ENCODE measurements around the gene KIF6. TPM values are rescaled to one million over a fixed set of nuclear protein-coding genes. Genes with fewer than 3 reads are reported as not detected.

Gene KIF6
- total RNA-seq, 5 donors from 2014 or later (not counting 1 experiment from before 2014, with no cell fraction given), result 0.53 TPM; not detected in 4

GRCh38 chr6:39312912-39313525 lies 412.2 kb downstream of the KIF6 start:
- peak overlapping the region in 1 of 2 donors; percentile 2 for H3K4me3 ChIP-seq (ENCODE audit: control insufficient read depth in 1 of 2, extremely low read depth in 1 of 2, low read length in 1 of 2)
- peak overlapping the region in 1 of 3 donors; percentile 34 for H3K4me3 Mint-ChIP-seq

GRCh38 chr6:39310542-39310941 lies 414.7 kb downstream of the KIF6 start:
- Mint-ChIP-seq H3K4me1 (peaks cover 0 to 4% (median 3%) of the 10 kb centered on the region in 3 donors), H3K27me3 (peaks cover 22 to 48% of the 10 kb centered on the region in 2 donors), H3K36me3 (no peaks in the 10 kb centered on the region), H3K9me3 (no peaks in the 10 kb centered on the region), H3K27ac (no peak overlapping the region), H3K4me3 (no peak overlapping the region)
- DNase-seq, result no peak
- H3K36me3 ChIP-seq (ENCODE audit: control insufficient read depth in 2 of 2, extremely low read depth in 1 of 2, insufficient read depth in 1 of 2, low read length in 1 of 2), result no peaks in the 10 kb centered on the region
- H3K27ac ChIP-seq (ENCODE audit: low read length), result no peak overlapping the region
- peaks cover 0 to 47% of the 10 kb centered on the region in 2 experiments for H3K27me3 ChIP-seq (replicated peaks in 1 of 2; ENCODE audit: control insufficient read depth in 2 of 2, extremely low read depth in 1 of 2, insufficient read depth in 2 of 2, low read length in 1 of 2)
- no peak for ATAC-seq (replicated peaks in 1 of 4)
- H3K4me3 ChIP-seq (ENCODE audit: control insufficient read depth in 1 of 2, extremely low read depth in 1 of 2, low read length in 1 of 2), result no peak overlapping the region
- WGBS (ENCODE audit: insufficient coverage), result 38% methylated on average over 1 of the region's 4 CpGs
- peaks cover 0 to 17% of the 10 kb centered on the region in 2 experiments for H3K4me1 ChIP-seq (ENCODE audit: control insufficient read depth in 1 of 2, extremely low read depth in 1 of 2, insufficient read depth in 2 of 2, low read length in 2 of 2)
- H3K9me3 ChIP-seq, result no peaks in the 10 kb centered on the region
- CTCF ChIA-PET, result interaction anchor here (0.5 to 1.5 kb wide), 7 partner anchors 25 to 438 kb away, joined by 3 to 6 read pairs (median 3); no protein-coding TSS in a partner anchor
- POLR2A ChIA-PET, result no interaction called here

More at GRCh38 chr6:39312912-39313525, 412.2 kb downstream of the KIF6 start:
- ChIA-PET CTCF (no interaction called here), POLR2A (no interaction called here)
- Mint-ChIP-seq H3K4me1 (peaks cover 0 to 4% (median 3%) of the 10 kb centered on the region in 3 donors), H3K27ac (no peak overlapping the region), H3K27me3 (peaks cover 36 to 65% of the 10 kb centered on the region in 2 donors), H3K36me3 (no peaks in the 10 kb centered on the region), H3K9me3 (no peaks in the 10 kb centered on the region)
- ATAC-seq (replicated peaks in 1 of 4) (no peak), DNase-seq (no peak)
- H3K9me3 ChIP-seq, result no peaks in the 10 kb centered on the region
- peaks cover 0 to 17% of the 10 kb centered on the region in 2 experiments for H3K4me1 ChIP-seq (ENCODE audit: control insufficient read depth in 1 of 2, extremely low read depth in 1 of 2, insufficient read depth in 2 of 2, low read length in 2 of 2)
- WGBS (ENCODE audit: insufficient coverage), result 14% methylated on average over 45 of the region's 45 CpGs
- H3K36me3 ChIP-seq (ENCODE audit: control insufficient read depth in 2 of 2, extremely low read depth in 1 of 2, insufficient read depth in 1 of 2, low read length in 1 of 2), result no peaks in the 10 kb centered on the region
- H3K27ac ChIP-seq (ENCODE audit: low read length), result no peak overlapping the region
- H3K27me3 ChIP-seq (replicated peaks in 1 of 2; ENCODE audit: control insufficient read depth in 2 of 2, extremely low read depth in 1 of 2, insufficient read depth in 2 of 2, low read length in 1 of 2), result peaks cover 0 to 58% of the 10 kb centered on the region in 2 experiments

DNA sequence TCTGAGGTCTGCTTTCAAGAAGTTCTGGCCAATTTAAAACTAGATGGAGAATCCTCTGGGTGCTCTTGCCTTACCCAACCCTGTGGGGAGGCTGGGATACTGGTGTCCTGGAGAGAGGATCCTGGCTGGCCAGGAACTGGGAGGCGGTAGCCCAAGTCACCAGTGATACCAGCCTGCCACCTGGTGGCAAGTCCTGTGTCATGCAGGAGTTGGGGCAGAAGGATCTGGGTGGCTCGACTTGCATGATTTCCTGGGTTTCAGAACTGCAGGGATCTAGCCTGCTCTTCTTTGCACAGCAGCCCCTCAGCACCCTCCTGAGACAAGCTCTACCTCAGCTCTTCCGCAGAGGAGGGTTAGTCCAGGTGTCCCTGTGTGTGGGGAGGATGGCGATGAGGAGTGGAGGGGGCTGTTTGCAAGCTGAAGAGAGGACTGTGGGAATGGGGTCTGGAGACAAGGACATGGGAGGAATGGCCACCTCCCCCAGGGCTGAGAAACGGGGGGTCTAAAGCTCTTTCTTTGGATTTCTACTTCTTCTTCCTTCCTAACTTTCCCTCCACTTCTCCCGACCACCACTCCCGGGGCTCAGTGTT lies 415.2 kb downstream of the KIF6 start:
- peaks cover 0 to 42% of the 10 kb centered on the region in 2 experiments for H3K27me3 ChIP-seq (replicated peaks in 1 of 2; ENCODE audit: control insufficient read depth in 2 of 2, extremely low read depth in 1 of 2, insufficient read depth in 2 of 2, low read length in 1 of 2)
- no peak overlapping the region for H3K4me3 ChIP-seq (ENCODE audit: control insufficient read depth in 1 of 2, extremely low read depth in 1 of 2, low read length in 1 of 2)
- no peaks in the 10 kb centered on the region for H3K36me3 Mint-ChIP-seq
- peaks cover 19 to 44% of the 10 kb centered on the region in 2 donors for H3K27me3 Mint-ChIP-seq
- peak in 2 of 4 experiments; percentile 48 to 50 for ATAC-seq (replicated peaks in 1 of 4)
- H3K4me1 Mint-ChIP-seq, result peaks cover 0 to 4% (median 3%) of the 10 kb centered on the region in 3 donors
- POLR2A ChIA-PET, result no interaction called here
- peaks cover 0 to 17% of the 10 kb centered on the region in 2 experiments for H3K4me1 ChIP-seq (ENCODE audit: control insufficient read depth in 1 of 2, extremely low read depth in 1 of 2, insufficient read depth in 2 of 2, low read length in 2 of 2)
- DNase-seq, result peak in 29 of 35 experiments; percentile 4 to 65 (median 36)
- 31% methylated on average over 3 of the region's 7 CpGs for WGBS (ENCODE audit: insufficient coverage)
- H3K36me3 ChIP-seq (ENCODE audit: control insufficient read depth in 2 of 2, extremely low read depth in 1 of 2, insufficient read depth in 1 of 2, low read length in 1 of 2), result no peaks in the 10 kb centered on the region
- no peak overlapping the region for H3K27ac ChIP-seq (ENCODE audit: low read length)
- no peak overlapping the region for H3K4me3 Mint-ChIP-seq
- H3K9me3 Mint-ChIP-seq, result no peaks in the 10 kb centered on the region
- no peaks in the 10 kb centered on the region for H3K9me3 ChIP-seq
- H3K27ac Mint-ChIP-seq, result no peak overlapping the region
- CTCF ChIA-PET, result interaction anchor here (0.6 to 1.5 kb wide), 10 partner anchors 34 to 442 kb away, joined by 3 to 6 read pairs (median 3); no protein-coding TSS in a partner anchor

GRCh38 chr6:39307462-39307861 lies 417.7 kb downstream of the KIF6 start:
- no peak overlapping the region for H3K4me3 Mint-ChIP-seq
- H3K36me3 Mint-ChIP-seq, result no peaks in the 10 kb centered on the region
- ATAC-seq (replicated peaks in 1 of 4) (no peak), DNase-seq (no peak)
- H3K9me3 Mint-ChIP-seq, result no peaks in the 10 kb centered on the region
- Histone ChIP-seq H3K27me3 (replicated peaks in 1 of 2; ENCODE audit: control insufficient read depth in 2 of 2, extremely low read depth in 1 of 2, insufficient read depth in 2 of 2, low read length in 1 of 2) (peaks cover 0 to 16% of the 10 kb centered on the region in 2 experiments), H3K27ac (ENCODE audit: low read length) (no peak overlapping the region), H3K9me3 (no peaks in the 10 kb centered on the region), H3K4me3 (ENCODE audit: control insufficient read depth in 1 of 2, extremely low read depth in 1 of 2, low read length in 1 of 2) (no peak overlapping the region), H3K36me3 (ENCODE audit: control insufficient read depth in 2 of 2, extremely low read depth in 1 of 2, insufficient read depth in 1 of 2, low read length in 1 of 2) (no peaks in the 10 kb centered on the region), H3K4me1 (ENCODE audit: control insufficient read depth in 1 of 2, extremely low read depth in 1 of 2, insufficient read depth in 2 of 2, low read length in 2 of 2) (peaks cover 0 to 9% of the 10 kb centered on the region in 2 experiments)
- WGBS (ENCODE audit: insufficient coverage), result 76% methylated on average over 2 of the region's 3 CpGs
- CTCF ChIA-PET, result interaction anchor here (0.8 to 1.1 kb wide), 3 partner anchors 143 to 435 kb away, joined by 3 read pairs; no protein-coding TSS in a partner anchor
- peaks cover 16 to 22% of the 10 kb centered on the region in 2 donors for H3K27me3 Mint-ChIP-seq
- H3K4me1 Mint-ChIP-seq, result peaks cover 4 to 8% (median 8%) of the 10 kb centered on the region in 3 donors
- POLR2A ChIA-PET, result no interaction called here
- H3K27ac Mint-ChIP-seq, result no peak overlapping the region

DNA sequence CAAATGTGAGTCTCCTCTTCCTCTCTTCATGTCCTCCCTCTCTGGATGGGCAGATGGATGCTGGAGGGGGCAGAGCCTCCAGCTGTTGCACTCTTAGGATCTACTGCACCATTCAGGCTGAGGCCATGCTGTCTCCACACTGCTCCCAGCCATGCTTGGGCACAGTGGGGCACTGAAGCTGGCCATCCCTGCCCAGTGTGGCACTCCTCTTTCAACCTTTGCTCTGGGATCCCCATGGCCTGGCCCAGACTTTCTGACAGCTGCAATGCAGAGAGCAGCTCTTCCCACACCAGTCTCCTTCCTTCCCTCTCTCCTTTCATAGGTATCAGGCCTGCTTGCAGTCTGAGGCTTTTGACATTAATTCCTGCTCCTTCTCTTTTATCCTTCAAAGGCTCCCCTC lies 420.3 kb downstream of the KIF6 start:
- CTCF ChIA-PET, result interaction anchor here (0.6 to 2.8 kb wide), 11 partner anchors 24 to 1868 kb away, joined by 3 to 15 read pairs (median 3); no protein-coding TSS in a partner anchor

DNA sequence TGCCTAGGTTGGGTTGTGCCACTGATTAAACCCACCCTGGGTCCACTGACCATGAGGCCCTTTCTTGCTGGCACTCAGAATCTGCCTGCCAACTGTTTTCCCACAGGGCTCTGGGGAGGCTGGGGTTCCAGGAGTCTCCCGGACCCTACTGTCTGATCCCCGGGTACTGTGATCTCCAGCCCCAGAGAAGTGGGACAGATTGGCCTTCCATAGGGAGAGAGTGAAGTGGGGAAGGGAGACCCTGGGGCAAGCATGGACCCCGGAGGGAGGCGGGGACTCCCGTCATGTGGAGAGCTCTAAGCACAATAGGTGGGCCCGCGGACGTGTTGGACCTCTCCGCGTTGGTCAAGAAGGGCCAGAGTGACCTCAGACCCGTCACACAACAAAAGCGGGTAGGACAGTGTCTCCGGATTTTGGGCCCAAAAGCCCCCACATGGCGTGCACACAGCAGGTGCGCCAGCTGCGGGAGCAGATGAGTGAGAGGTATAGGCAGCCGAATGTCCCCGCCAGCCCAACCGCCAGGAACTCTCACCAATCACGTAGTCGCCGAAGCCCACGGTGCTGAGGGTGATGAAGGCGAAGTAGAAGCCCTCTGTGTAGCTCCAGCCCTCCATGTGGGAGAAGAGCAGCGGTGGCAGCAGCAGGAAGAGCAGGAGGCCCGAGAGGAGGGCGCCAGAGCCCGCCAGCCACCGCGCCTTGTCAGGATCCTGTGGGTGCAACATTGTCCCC lies 421.6 kb downstream of the KIF6 start:
- 78% methylated on average over 25 of the region's 30 CpGs for WGBS (ENCODE audit: insufficient coverage)
- Mint-ChIP-seq H3K36me3 (no peaks in the 10 kb centered on the region), H3K27ac (no peak overlapping the region), H3K9me3 (no peaks in the 10 kb centered on the region), H3K27me3 (peaks cover 0 to 8% of the 10 kb centered on the region in 2 donors), H3K4me3 (peak overlapping the region in 1 of 3 donors; percentile 55), H3K4me1 (peaks cover 4 to 9% (median 5%) of the 10 kb centered on the region in 3 donors)
- peak in 2 of 35 experiments; percentile 2 to 8 for DNase-seq
- H3K4me1 ChIP-seq (ENCODE audit: control insufficient read depth in 1 of 2, extremely low read depth in 1 of 2, insufficient read depth in 2 of 2, low read length in 2 of 2), result peaks cover 0 to 9% of the 10 kb centered on the region in 2 experiments
- H3K36me3 ChIP-seq (ENCODE audit: control insufficient read depth in 2 of 2, extremely low read depth in 1 of 2, insufficient read depth in 1 of 2, low read length in 1 of 2), result no peaks in the 10 kb centered on the region
- no peak overlapping the region for H3K4me3 ChIP-seq (ENCODE audit: control insufficient read depth in 1 of 2, extremely low read depth in 1 of 2, low read length in 1 of 2)
- no peaks in the 10 kb centered on the region for H3K9me3 ChIP-seq
- no peak for ATAC-seq (replicated peaks in 1 of 4)
- ChIA-PET POLR2A (interaction anchor here in 1 of 2 donors (0.8 kb wide), 1 partner anchor 428 kb away, joined by 3 read pairs; no protein-coding TSS in a partner anchor), CTCF (interaction anchor here (0.5 to 2.5 kb wide), 10 partner anchors 38 to 431 kb away, joined by 3 to 28 read pairs (median 6); no protein-coding TSS in a partner anchor)
- H3K27ac ChIP-seq (ENCODE audit: low read length), result no peak overlapping the region
- peaks cover 0 to 12% of the 10 kb centered on the region in 2 experiments for H3K27me3 ChIP-seq (replicated peaks in 1 of 2; ENCODE audit: control insufficient read depth in 2 of 2, extremely low read depth in 1 of 2, insufficient read depth in 2 of 2, low read length in 1 of 2)

More for the DNA sequence above, 420.3 kb downstream of the KIF6 start:
- POLR2A ChIA-PET, result interaction anchor here in 1 of 2 donors (0.7 kb wide), 1 partner anchor 431 kb away, joined by 3 read pairs; no protein-coding TSS in a partner anchor
- Mint-ChIP-seq H3K36me3 (no peaks in the 10 kb centered on the region), H3K9me3 (no peaks in the 10 kb centered on the region), H3K27me3 (peaks cover under 1 to 6% of the 10 kb centered on the region in 2 donors), H3K4me1 (peaks cover 4 to 9% (median 5%) of the 10 kb centered on the region in 3 donors), H3K4me3 (no peak overlapping the region), H3K27ac (no peak overlapping the region)
- DNase-seq (no peak), ATAC-seq (replicated peaks in 1 of 4) (no peak)
- Histone ChIP-seq H3K9me3 (no peaks in the 10 kb centered on the region), H3K4me1 (ENCODE audit: control insufficient read depth in 1 of 2, extremely low read depth in 1 of 2, insufficient read depth in 2 of 2, low read length in 2 of 2) (peaks cover 0 to 9% of the 10 kb centered on the region in 2 experiments), H3K27me3 (replicated peaks in 1 of 2; ENCODE audit: control insufficient read depth in 2 of 2, extremely low read depth in 1 of 2, insufficient read depth in 2 of 2, low read length in 1 of 2) (peaks cover 0 to 10% of the 10 kb centered on the region in 2 experiments), H3K27ac (ENCODE audit: low read length) (no peak overlapping the region), H3K4me3 (ENCODE audit: control insufficient read depth in 1 of 2, extremely low read depth in 1 of 2, low read length in 1 of 2) (no peak overlapping the region), H3K36me3 (ENCODE audit: control insufficient read depth in 2 of 2, extremely low read depth in 1 of 2, insufficient read depth in 1 of 2, low read length in 1 of 2) (no peaks in the 10 kb centered on the region)

Measured in T-cell (primary cell).